Mammary epithelial cell (primary cell): ENCODE data around the gene FEM1B.

ENCODE experiments used
- EZH2 ChIP-seq: IDR thresholded peaks from 2 replicates; pipeline ENCODE4 v1.6.1; 2012; ENCODE audit warnings: low read length, inconsistent platforms, borderline replicate concordance
- TF ChIP-seq, protein P1 (sequence below), 2 donors: IDR thresholded peaks in 1 of 2; conservative IDR thresholded peaks in 1 of 2; 2 replicates each; pipeline ENCODE4 v1.5.1; 2011 to 2012; ENCODE audit warnings: inconsistent platforms in 2 of 2, low read length in 2 of 2, mild to moderate bottlenecking in 2 of 2, control low read depth in 1 of 2, low read depth in 1 of 2; ENCODE audit not compliant: insufficient read depth in 1 of 2; ENCODE audit errors: extremely low read depth in 1 of 2

DNA sequence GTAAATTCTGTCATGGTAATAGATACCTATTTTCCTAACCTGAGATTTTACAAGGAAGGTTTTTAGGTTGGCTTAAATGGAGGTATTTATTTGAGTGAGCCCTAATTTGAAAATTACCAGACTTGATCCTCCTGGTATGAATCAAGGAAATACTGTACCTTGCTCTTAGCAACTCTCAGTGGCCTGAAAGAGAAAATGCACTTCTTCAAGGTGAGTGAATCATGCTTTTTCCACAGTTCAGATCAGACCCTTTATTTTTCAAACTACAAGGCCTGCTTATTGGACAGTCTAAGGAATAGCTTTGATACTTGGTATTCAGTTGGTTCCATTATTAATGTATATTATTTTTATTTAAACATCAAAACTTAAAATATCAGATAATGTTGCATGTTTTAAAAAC, 15.4 kb downstream of the FEM1B start:
- TF ChIP-seq, protein P1, sequence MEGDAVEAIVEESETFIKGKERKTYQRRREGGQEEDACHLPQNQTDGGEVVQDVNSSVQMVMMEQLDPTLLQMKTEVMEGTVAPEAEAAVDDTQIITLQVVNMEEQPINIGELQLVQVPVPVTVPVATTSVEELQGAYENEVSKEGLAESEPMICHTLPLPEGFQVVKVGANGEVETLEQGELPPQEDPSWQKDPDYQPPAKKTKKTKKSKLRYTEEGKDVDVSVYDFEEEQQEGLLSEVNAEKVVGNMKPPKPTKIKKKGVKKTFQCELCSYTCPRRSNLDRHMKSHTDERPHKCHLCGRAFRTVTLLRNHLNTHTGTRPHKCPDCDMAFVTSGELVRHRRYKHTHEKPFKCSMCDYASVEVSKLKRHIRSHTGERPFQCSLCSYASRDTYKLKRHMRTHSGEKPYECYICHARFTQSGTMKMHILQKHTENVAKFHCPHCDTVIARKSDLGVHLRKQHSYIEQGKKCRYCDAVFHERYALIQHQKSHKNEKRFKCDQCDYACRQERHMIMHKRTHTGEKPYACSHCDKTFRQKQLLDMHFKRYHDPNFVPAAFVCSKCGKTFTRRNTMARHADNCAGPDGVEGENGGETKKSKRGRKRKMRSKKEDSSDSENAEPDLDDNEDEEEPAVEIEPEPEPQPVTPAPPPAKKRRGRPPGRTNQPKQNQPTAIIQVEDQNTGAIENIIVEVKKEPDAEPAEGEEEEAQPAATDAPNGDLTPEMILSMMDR (conservative IDR thresholded peaks at IDR 0.05 in 1 of 2, IDR thresholded peaks at IDR 0.05 in 1 of 2; ENCODE audit: extremely low read depth in 1 of 2, insufficient read depth in 1 of 2, low read depth in 1 of 2, low read length in 2 of 2), result peak in 1 of 2 donors; percentile 17
- TF ChIP-seq EZH2, result no peak
